HG03159 (cell line): ENCODE measurements around the gene OR10S1.
"Not testable (repeated sequence)": the region's sequence is repeated elsewhere in the genome, so short reads cannot be mapped to it uniquely, and the experiment has no call there.

Experiments used
- ATAC-seq: cut with Tn5 transposase; IDR thresholded peaks from one replicate; pipeline ENCODE4 v1.9.1; 2021; ENCODE audit warnings: mild to moderate bottlenecking, moderate library complexity; ENCODE audit not compliant: unreplicated experiment

Gene OR10S1

GRCh38 chr11:123977731-123978347 lies at the start of gene OR10S1:
TSS of gene OR10S1 (minus strand) at chr11:123977781. CDS start at chr11:123977664, 117 bp downstream.
- no peak for ATAC-seq

- no peak for ATAC-seq
Observed at GRCh38 chr11:124026498-124026897, 48.9 kb upstream of the OR10S1 start, which contains the start of gene OR10G8. TSS of gene OR10G8 (plus strand) at chr11:124026798. CDS start at chr11:124029623, 2,825 bp downstream.

GRCh38 chr11:124015837-124016236 lies 38.3 kb upstream of the OR10S1 start:
- ATAC-seq = not testable (repeated sequence)

GRCh38 chr11:124012697-124013096 lies 35.1 kb upstream of the OR10S1 start, which contains the start of gene OR10G4:
TSS of gene OR10G4 (plus strand) at chr11:124012997. CDS start at chr11:124015575, 2,578 bp downstream.
- no peak for ATAC-seq

GRCh38 chr11:123995119-123995518 lies 17.5 kb upstream of the OR10S1 start, which contains the start of gene OR10G6:
TSS of gene OR10G6 (minus strand) at chr11:123995161. CDS start at chr11:123995161, 0 bp downstream.
- ATAC-seq = no peak

GRCh38 chr11:123979311-123979710 lies 1.7 kb upstream of the OR10S1 start:
- ATAC-seq = no peak

- no peak for ATAC-seq
Observed at GRCh38 chr11:123976770-123977560, 616 bp downstream of the OR10S1 start.

GRCh38 chr11:123973816-123974215 lies 3.8 kb downstream of the OR10S1 start:
- ATAC-seq = no peak

GRCh38 chr11:123956752-123957151 lies 20.8 kb downstream of the OR10S1 start:
- ATAC-seq = no peak

GRCh38 chr11:123945132-123945531 lies 32.4 kb downstream of the OR10S1 start:
- ATAC-seq = no peak

GRCh38 chr11:123943738-123944137 lies 33.8 kb downstream of the OR10S1 start, which contains the start of gene OR6T1:
TSS of gene OR6T1 (minus strand) at chr11:123943838. CDS start at chr11:123943838, 0 bp downstream.
- no peak for ATAC-seq

GRCh38 chr11:123942413-123942812 lies 35.2 kb downstream of the OR10S1 start:
- ATAC-seq = no peak

- no peak for ATAC-seq
Observed at GRCh38 chr11:123939317-123939716, 38.3 kb downstream of the OR10S1 start, which contains the start of gene OR4D5. TSS of gene OR4D5 (plus strand) at chr11:123939617. CDS start at chr11:123939617, 0 bp downstream.
